DOHH2 (cell line): ENCODE measurements around the gene SLIT1.

ENCODE experiments used
- CTCF ChIP-seq: fragments of 200-600 bp; sonication (generic); IDR thresholded peaks from one replicate; pipeline ENCODE4 v1.5.1; 2014; ENCODE audit warnings: antibody characterized with exemption, mild to moderate bottlenecking, low read depth, low read length; ENCODE audit not compliant: poor library complexity, severe bottlenecking
- EZH2phosphoT487 ChIP-seq: fragments of 200-600 bp; sonication (generic); IDR thresholded peaks from 2 replicates; pipeline ENCODE4 v1.6.1; 2017; ENCODE audit warnings: borderline replicate concordance, mild to moderate bottlenecking, antibody characterized with exemption, low read length, moderate library complexity, mixed read lengths

DNA sequence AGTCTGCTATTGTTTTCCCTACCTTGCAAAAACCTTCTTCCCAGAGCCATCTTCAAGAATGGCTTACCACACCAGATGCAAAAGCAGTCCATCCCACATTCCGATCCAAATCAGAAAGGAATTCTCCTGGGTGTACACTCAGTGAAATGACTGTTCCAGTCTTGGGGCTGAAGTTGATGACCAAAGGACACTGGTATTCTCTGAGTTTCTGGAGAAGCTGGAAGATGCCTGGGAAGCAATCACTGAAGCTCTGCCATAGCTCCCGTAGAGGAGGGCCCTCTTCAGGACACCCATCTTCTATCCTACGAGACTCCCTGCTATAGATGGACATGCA lies 197.9 kb downstream of the SLIT1 start:
- no peak for TF ChIP-seq CTCF
- no peak for TF ChIP-seq EZH2phosphoT487
